ENCODE measurements around the gene TOX2. TPM values are rescaled to one million over a fixed set of nuclear protein-coding genes. Genes with fewer than 3 reads are reported as not detected.

The TOX2 gene
- total RNA-seq, 1 experiment from 2014 or later: 1.7 TPM

- TF ChIP-seq CTCF (conservative IDR thresholded peaks at IDR 0.05): no peak
- no peak overlapping the region for H2BK20ac ChIP-seq (ENCODE audit: low read depth, low read length, poor library complexity, severe bottlenecking)
- no peaks in the 10 kb centered on the region for H3K27me3 ChIP-seq (ENCODE audit: insufficient read depth, low read length)
- no peak overlapping the region for H2BK15ac ChIP-seq (ENCODE audit: low read depth, low read length)
- Mint-ChIP-seq H3K9me3 (peaks cover 10 to 15% of the 10 kb centered on the region in 2 experiments), H3K4me3 (no peak overlapping the region), H3K27me3 (ENCODE audit: low read depth) (peaks cover 12% of the 10 kb centered on the region), H3K27ac (peak overlapping the region in 1 of 3 experiments; percentile 55; a peak in 1 of 7 replicates), H3K36me3 (ENCODE audit: insufficient read depth in 1 of 3, low read depth in 3 of 3) (peaks cover 0 to 11% (median 2%) of the 10 kb centered on the region in 3 experiments; a peak in 4 of 7 replicates), H3K4me1 (peaks cover 27 to 39% of the 10 kb centered on the region in 2 experiments)
- H3T11ph ChIP-seq (ENCODE audit: low read length): no peak overlapping the region
- H3K79me2 ChIP-seq (ENCODE audit: insufficient read depth, low read length): no peaks in the 10 kb centered on the region
- no peak overlapping the region for H2BK5ac ChIP-seq (ENCODE audit: insufficient read length, low read length)
- H3K9ac ChIP-seq (ENCODE audit: extremely low read depth, insufficient read length, low read length): no peak overlapping the region
- no peak overlapping the region for H4K5ac ChIP-seq (ENCODE audit: insufficient read length, low read depth, low read length)
- no peak overlapping the region for H4K91ac ChIP-seq (ENCODE audit: insufficient read length, low read depth, low read length)
- H3K14ac ChIP-seq (ENCODE audit: insufficient read depth, low read length): peak overlapping the region; percentile 69
- no peak overlapping the region for H2AK5ac ChIP-seq (ENCODE audit: insufficient read length, low read length)
- H3K9me3 ChIP-seq (ENCODE audit: control insufficient read depth, low read depth, low read length): no peaks in the 10 kb centered on the region
- no CpG with 5 or more reads among the region's 14 CpGs for WGBS (ENCODE audit: extremely low coverage, insufficient read length, low lambda C conversion rate)
- no peak overlapping the region for H3K23ac ChIP-seq (ENCODE audit: insufficient read length, low read depth, low read length)
- no peaks in the 10 kb centered on the region for H4K20me1 ChIP-seq (ENCODE audit: control insufficient read depth, insufficient read depth, insufficient read length)
- H3K4ac ChIP-seq (ENCODE audit: low read depth, low read length): no peak overlapping the region
- no peaks in the 10 kb centered on the region for H3K23me2 ChIP-seq (ENCODE audit: insufficient read length, low read depth, low read length, poor library complexity, severe bottlenecking)
- no peak overlapping the region for H3K56ac ChIP-seq (ENCODE audit: insufficient read length, low read depth, low read length)
- H3K4me1 ChIP-seq (ENCODE audit: insufficient read depth, low read length): peaks cover 3% of the 10 kb centered on the region; the same call in 1 of the 2 replicates
- no peak overlapping the region for H3K27ac ChIP-seq (ENCODE audit: insufficient read length, low read depth, low read length)
- no peak overlapping the region for H2BK120ac ChIP-seq (ENCODE audit: low read depth, low read length, poor library complexity, severe bottlenecking)
- H3K79me1 ChIP-seq (ENCODE audit: insufficient read depth, low read depth, low read length, poor library complexity, severe bottlenecking): no peaks in the 10 kb centered on the region
- no peak overlapping the region for H2BK12ac ChIP-seq (ENCODE audit: insufficient read length, low read depth, low read length)
- no peak overlapping the region for H3K4me2 ChIP-seq (ENCODE audit: insufficient read depth, insufficient read length, low read length)
- H2AFZ ChIP-seq (ENCODE audit: low read length): no peak overlapping the region
- peak overlapping the region; percentile 46 for H3K18ac ChIP-seq (ENCODE audit: insufficient read length, low read depth, low read length)
- no peak overlapping the region for H4K8ac ChIP-seq (replicated peaks; ENCODE audit: insufficient read length, low read depth, low read length)
- no peak for DNase-seq
Measured at GRCh38 chr20:43903953-43904826, 10.5 kb upstream of the TOX2 start.
